Large intestine (tissue), 3 donors: ENCODE data around the gene HGS. TPM values are rescaled to one million over a fixed set of nuclear protein-coding genes. Genes with fewer than 3 reads are reported as not detected.

Experiments
- DNase-seq, 2 donors: peaks; one replicate each; pipeline versions ENCODE4 v3.0.0 to v3.0.0-alpha.2; 2013
- H3K27ac ChIP-seq: one replicate; pipeline ENCODE4 v1.5.1; 2013; ENCODE audit warnings: low read length
- H3K27me3 ChIP-seq: 2 replicates; pipeline ENCODE4 v1.6.1; 2013; ENCODE audit warnings: low read length; ENCODE audit not compliant: control insufficient read depth, insufficient read depth
- H3K36me3 ChIP-seq: 2 replicates; pipeline ENCODE4 v1.6.1; 2013; ENCODE audit warnings: low read length; ENCODE audit not compliant: control insufficient read depth, insufficient read depth
- H3K4me1 ChIP-seq: one replicate; pipeline ENCODE4 v1.6.1; 2013; ENCODE audit warnings: low read length; ENCODE audit not compliant: control insufficient read depth, insufficient read depth
- H3K4me3 ChIP-seq: one replicate; pipeline ENCODE4 v1.5.1; 2013; ENCODE audit warnings: low read length
- H3K9me3 ChIP-seq: one replicate; pipeline ENCODE4 v1.6.1; 2013; ENCODE audit warnings: mild to moderate bottlenecking, low read depth, low read length, moderate library complexity; ENCODE audit not compliant: control insufficient read depth
- WGBS: methylation state at CpG from one replicate; pipeline ENCODE4 v1.1.5; 2013; ENCODE audit warnings: low lambda C conversion rate; ENCODE audit not compliant: insufficient coverage; 5-methylcytosine and 5-hydroxymethylcytosine counted together
- polyA plus RNA-seq: library from polyadenylated mRNA; unstranded; fragments of 120-200 nt; gene quantifications from one replicate; pipeline ENCODE4 v1.2.1, GENCODE V29; 2013

HGS gene
- polyA plus RNA-seq, 1 donor = 84.8 TPM

DNA sequence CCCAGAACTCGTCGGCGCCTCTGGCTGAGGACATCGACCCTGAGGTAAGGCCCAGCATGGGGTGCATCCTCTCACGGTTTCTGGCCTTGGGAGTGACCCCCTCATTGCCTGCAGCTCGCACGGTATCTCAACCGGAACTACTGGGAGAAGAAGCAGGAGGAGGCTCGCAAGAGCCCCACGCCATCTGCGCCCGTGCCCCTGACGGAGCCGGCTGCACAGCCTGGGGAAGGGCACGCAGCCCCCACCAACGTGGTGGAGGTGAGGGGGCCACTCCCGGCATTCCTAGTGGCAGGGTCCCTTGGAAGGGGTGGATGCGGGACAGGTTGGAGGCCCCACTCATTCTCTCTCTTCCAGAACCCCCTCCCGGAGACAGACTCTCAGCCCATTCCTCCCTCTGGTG lies 11.0 kb downstream of the HGS start:
- Histone ChIP-seq H3K36me3 (peaks cover 94% of the 10 kb centered on the region), H3K27ac (no peak overlapping the region), H3K4me1 (peaks cover 3% of the 10 kb centered on the region), H3K4me3 (no peak overlapping the region), H3K27me3 (no peaks in the 10 kb centered on the region), H3K9me3 (peaks cover 8% of the 10 kb centered on the region)
- no CpG with 5 or more reads among the region's 19 CpGs for WGBS
- no peak for DNase-seq

DNA sequence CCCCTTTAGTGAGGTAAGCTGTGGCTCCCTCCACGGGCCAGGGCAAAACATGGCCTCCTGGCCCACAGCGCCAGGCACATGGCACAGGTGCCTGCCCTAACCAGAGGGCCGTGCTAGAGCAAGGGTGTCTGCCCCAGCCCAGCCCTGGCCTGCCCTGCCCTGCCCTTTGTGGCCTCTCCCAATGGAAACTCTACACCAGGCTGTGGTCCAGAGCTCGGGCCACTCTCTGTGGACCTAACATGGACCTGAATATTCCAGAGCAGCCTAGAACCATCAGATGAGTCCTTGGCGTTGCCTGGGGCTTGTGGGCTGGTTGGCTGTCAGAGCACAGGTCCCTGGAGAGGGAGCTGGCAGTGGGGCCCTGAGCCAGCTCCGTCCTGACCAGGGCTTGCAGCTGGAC lies 11.4 kb downstream of the HGS start:
- H3K9me3 ChIP-seq = peaks cover 8% of the 10 kb centered on the region

DNA sequence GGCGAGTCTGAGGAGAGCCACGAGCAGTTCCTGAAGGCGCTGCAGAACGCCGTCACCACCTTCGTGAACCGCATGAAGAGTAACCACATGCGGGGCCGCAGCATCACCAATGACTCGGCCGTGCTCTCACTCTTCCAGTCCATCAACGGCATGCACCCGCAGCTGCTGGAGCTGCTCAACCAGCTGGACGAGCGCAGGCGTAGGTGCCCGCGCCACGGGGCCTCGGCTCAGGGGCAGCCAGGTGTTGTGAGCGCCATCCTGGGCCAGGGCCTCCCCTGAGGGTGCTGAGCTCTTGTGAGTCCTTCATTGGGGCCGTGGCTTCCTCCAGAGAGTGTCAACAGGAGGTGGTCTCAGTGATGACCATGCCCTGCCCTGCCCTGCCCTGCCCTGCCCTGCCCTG lies 12.0 kb downstream of the HGS start:
- H3K36me3 ChIP-seq = peaks cover 90% of the 10 kb centered on the region
- peaks cover 8% of the 10 kb centered on the region for H3K9me3 ChIP-seq
- H3K4me1 ChIP-seq = peaks cover 6% of the 10 kb centered on the region
- no peak overlapping the region for H3K4me3 ChIP-seq
- H3K27ac ChIP-seq = no peak overlapping the region
- no peak for DNase-seq
- no peaks in the 10 kb centered on the region for H3K27me3 ChIP-seq
- no CpG with 5 or more reads among the region's 22 CpGs for whole genome bisulfite sequencing

More for the DNA sequence above, 11.4 kb downstream of the HGS start:
- H3K4me1 ChIP-seq = peaks cover 3% of the 10 kb centered on the region
- WGBS = no CpG with 5 or more reads among the region's 6 CpGs
- DNase-seq = no peak
- H3K27me3 ChIP-seq = no peaks in the 10 kb centered on the region
- no peak overlapping the region for H3K4me3 ChIP-seq
- no peak overlapping the region for H3K27ac ChIP-seq
- peaks cover 90% of the 10 kb centered on the region for H3K36me3 ChIP-seq

DNA sequence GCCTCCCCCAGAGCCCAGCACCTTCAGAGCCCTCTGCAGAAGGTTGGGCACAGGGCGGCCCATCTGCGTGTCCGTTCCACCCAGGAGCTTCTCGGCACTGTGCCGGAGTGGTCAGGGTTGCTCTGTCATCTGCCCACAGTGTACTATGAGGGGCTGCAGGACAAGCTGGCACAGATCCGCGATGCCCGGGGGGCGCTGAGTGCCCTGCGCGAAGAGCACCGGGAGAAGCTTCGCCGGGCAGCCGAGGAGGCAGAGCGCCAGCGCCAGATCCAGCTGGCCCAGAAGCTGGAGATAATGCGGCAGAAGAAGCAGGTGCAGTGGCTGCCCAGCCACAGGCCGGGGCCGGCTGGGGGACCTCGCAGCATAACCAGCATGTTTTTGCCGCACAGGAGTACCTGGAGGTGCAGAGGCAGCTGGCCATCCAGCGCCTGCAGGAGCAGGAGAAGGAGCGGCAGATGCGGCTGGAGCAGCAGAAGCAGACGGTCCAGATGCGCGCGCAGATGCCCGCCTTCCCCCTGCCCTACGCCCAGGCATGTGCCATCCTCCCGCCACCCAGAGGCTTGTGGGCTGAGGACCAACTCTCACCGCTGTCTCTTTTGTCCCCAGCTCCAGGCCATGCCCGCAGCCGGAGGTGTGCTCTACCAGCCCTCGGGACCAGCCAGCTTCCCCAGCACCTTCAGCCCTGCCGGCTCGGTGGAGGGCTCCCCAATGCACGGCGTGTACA lies 12.6 kb downstream of the HGS start:
- peaks cover 8% of the 10 kb centered on the region for H3K9me3 ChIP-seq
- H3K36me3 ChIP-seq = peaks cover 90% of the 10 kb centered on the region
- WGBS = no CpG with 5 or more reads among the region's 40 CpGs
- no peaks in the 10 kb centered on the region for H3K27me3 ChIP-seq
- H3K27ac ChIP-seq = no peak overlapping the region
- no peak for DNase-seq
- H3K4me1 ChIP-seq = peaks cover 12% of the 10 kb centered on the region
- no peak overlapping the region for H3K4me3 ChIP-seq

DNA sequence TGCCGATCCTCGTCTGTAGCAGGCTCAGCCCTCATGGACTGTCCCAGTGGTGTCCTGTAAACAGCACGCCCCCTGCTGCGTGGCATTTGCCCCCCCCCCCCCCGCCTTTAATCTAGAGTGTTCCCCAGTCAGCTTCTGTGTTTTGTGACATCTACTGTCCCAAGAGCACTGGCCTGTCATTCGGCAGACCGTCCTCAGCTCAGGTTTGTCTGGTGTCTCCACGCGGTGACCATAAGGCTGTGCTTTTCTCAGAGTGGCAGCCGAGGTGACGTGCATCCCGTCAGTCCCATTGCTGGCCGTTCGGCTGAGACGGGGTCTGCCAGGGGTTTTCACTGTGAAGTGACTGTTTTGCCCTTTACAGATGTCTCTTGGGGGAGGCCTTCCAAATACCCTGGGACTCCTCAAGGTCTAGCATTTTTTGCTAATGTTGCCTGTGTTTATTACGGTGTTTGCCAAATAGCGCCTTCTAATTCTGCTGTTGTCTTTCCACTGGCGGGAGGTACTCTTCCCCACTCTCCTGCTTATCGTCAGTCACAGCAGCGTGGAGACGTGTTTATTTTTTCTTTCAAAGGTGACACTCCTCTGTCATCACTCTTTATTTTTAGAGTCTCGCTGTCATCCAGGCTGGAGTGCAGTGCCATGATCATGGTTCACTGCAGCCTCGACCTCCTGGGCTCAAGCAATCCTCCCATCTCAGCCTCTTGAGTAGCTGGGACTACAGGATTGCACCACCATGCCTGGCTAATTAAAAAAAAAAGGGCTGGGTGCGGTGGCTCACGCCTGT lies 13.6 kb downstream of the HGS start:
- no peak for DNase-seq
- H3K27ac ChIP-seq = no peak overlapping the region
- 100% methylated on average over 1 of the region's 25 CpGs for WGBS
- no peaks in the 10 kb centered on the region for H3K27me3 ChIP-seq
- peaks cover 85% of the 10 kb centered on the region for H3K36me3 ChIP-seq
- peaks cover 8% of the 10 kb centered on the region for H3K9me3 ChIP-seq
- H3K4me1 ChIP-seq = peaks cover 16% of the 10 kb centered on the region
- no peak overlapping the region for H3K4me3 ChIP-seq

DNA sequence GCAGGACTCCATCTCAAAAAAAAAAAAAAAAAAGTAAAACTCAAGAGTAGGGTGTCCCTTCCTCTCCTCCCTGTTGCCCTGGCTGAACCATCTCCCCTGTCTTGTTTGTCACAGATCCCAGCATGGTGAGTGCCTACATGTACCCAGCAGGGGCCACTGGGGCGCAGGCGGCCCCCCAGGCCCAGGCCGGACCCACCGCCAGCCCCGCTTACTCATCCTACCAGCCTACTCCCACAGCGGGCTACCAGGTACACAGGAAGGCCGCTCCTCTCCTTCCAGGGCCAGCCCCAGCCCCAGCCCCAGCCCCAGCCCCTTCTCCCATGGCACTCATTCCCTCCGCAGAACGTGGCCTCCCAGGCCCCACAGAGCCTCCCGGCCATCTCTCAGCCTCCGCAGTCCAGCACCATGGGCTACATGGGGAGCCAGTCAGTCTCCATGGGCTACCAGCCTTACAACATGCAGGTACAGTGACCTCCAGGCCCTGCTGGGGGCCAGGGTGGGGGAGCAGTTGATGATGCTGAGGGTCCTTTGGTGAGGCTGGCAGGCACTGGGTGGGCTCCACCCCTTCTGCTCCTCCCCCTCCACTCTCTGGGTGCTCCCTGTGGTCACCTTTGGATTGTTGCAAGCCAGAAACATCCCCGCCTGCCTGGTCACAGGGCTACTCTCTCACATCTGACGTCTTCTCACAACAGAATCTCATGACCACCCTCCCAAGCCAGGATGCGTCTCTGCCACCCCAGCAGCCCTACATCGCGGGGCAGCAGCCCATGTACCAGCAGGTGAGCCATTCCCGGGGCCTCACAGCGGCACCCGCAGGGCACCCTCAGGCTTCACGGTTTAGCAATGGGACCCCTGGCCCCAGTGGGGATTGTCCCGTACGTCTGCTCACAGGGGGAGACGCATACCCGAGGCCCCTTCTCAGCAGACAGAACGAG lies 16.8 kb downstream of the HGS start:
- peaks cover 19% of the 10 kb centered on the region for H3K4me1 ChIP-seq
- no CpG with 5 or more reads among the region's 25 CpGs for WGBS
- peaks cover 9% of the 10 kb centered on the region for H3K9me3 ChIP-seq
- peak overlapping the region; percentile 100 for H3K4me3 ChIP-seq
- H3K36me3 ChIP-seq = peaks cover 64% of the 10 kb centered on the region
- H3K27me3 ChIP-seq = no peaks in the 10 kb centered on the region
- peak overlapping the region; percentile 98 for H3K27ac ChIP-seq
- DNase-seq = no peak

DNA sequence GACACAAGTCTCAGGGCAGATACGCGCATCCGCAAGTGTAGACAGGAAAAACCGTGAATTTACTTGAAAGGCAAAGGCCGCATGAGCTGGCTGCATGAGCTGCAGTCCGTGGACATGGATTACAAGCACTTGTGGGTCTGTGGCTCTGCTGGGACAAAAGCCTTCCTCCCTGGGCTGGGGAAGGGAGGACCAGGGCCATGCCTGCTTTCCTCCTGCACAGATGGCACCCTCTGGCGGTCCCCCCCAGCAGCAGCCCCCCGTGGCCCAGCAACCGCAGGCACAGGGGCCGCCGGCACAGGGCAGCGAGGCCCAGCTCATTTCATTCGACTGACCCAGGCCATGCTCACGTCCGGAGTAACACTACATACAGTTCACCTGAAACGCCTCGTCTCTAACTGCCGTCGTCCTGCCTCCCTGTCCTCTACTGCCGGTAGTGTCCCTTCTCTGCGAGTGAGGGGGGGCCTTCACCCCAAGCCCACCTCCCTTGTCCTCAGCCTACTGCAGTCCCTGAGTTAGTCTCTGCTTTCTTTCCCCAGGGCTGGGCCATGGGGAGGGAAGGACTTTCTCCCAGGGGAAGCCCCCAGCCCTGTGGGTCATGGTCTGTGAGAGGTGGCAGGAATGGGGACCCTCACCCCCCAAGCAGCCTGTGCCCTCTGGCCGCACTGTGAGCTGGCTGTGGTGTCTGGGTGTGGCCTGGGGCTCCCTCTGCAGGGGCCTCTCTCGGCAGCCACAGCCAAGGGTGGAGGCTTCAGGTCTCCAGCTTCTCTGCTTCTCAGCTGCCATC lies 17.7 kb downstream of the HGS start:
- Histone ChIP-seq H3K27me3 (no peaks in the 10 kb centered on the region), H3K9me3 (peaks cover 7% of the 10 kb centered on the region), H3K27ac (peak overlapping the region; percentile 98), H3K4me3 (peak overlapping the region; percentile 100), H3K36me3 (peaks cover 63% of the 10 kb centered on the region), H3K4me1 (peaks cover 19% of the 10 kb centered on the region)
- DNase-seq = peak; percentile 30 to 66
- 80% methylated on average over 1 of the region's 23 CpGs for WGBS

DNA sequence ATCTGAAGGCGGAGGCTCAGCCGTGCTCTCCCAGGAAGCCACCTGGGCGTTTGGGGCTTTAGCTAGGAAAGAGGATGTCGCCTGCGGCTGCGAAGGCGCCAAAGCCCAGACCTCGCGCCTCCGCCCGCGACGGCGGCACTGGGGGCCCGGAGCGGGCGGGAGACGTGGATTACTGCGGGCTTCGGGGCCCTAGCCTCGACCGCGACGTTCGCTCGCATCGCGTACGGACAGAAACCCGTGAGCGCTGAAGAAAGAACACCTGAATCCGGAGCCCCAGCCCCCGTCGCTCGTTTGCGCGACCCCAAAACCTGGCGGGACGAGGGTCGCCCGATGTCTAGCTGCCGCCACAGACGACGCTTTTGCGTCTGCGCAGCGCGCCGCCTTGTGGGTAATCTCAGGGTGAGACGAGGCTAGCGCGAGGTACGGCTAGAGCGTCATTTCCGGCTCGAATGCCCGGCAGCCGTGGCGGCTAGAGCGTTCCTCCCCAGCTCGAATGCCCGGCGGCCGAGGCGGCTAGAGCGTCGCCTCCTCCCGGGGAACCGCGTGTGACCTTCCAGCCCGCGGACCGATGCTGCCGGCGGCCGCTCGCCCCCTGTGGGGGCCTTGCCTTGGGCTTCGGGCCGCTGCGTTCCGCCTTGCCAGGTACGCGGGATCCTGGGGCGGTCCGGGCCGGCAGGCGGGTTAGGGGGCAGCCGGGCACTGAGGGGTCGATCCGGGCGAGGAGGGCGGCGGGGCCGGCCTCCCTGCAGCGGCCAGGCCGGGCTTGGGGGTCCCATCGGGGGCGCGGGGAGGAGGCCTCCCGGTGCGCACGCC lies 19.3 kb downstream of the HGS start, which contains the start of gene MRPL12:
TSS of gene MRPL12 (plus strand) at position 434 of the 813 bp plus-strand sequence. CDS start at position 569, 135 bp downstream.
- no peaks in the 10 kb centered on the region for H3K27me3 ChIP-seq
- peak within 1 kb of the TSS; percentile 98 for H3K27ac ChIP-seq
- no CpG with 5 or more reads among the region's 102 CpGs for WGBS
- H3K4me1 ChIP-seq = peaks cover 19% of the 10 kb centered on the region
- H3K4me3 ChIP-seq = peak within 1 kb of the TSS; percentile 100
- peaks cover 4% of the 10 kb centered on the region for H3K9me3 ChIP-seq
- DNase-seq = peak; percentile 92 to 95
- peaks cover 63% of the 10 kb centered on the region for H3K36me3 ChIP-seq
